Skeletal muscle satellite cell (primary cell): ENCODE measurements around the gene CHD9.

ENCODE experiments used
- H3K27me3 ChIP-seq: 2 replicates; pipeline ENCODE4 v1.7.0; 2013; ENCODE audit warnings: low read length; ENCODE audit not compliant: control insufficient read depth, insufficient read depth
- H3K36me3 ChIP-seq: 2 replicates; pipeline ENCODE4 v1.7.0; 2013; ENCODE audit warnings: mild to moderate bottlenecking, control low read depth, low read length; ENCODE audit not compliant: insufficient read depth
- H3K4me1 ChIP-seq: 2 replicates; pipeline ENCODE4 v1.7.0; 2013; ENCODE audit warnings: low read length; ENCODE audit not compliant: control insufficient read depth, insufficient read depth
- H3K4me2 ChIP-seq: 2 replicates; pipeline ENCODE4 v1.7.0; 2013; ENCODE audit warnings: mild to moderate bottlenecking, low read length
- H3K4me3 ChIP-seq: 2 replicates; pipeline ENCODE4 v1.7.0; 2013; ENCODE audit warnings: low read length
- H3K9ac ChIP-seq: 2 replicates; pipeline ENCODE4 v1.7.0; 2013; ENCODE audit warnings: mild to moderate bottlenecking, low read depth, low read length, moderate library complexity
- H3K9me3 ChIP-seq: replicated peaks from 2 replicates; pipeline ENCODE4 v1.7.0; 2013; ENCODE audit warnings: mild to moderate bottlenecking, control low read depth, low read length

Gene CHD9

DNA sequence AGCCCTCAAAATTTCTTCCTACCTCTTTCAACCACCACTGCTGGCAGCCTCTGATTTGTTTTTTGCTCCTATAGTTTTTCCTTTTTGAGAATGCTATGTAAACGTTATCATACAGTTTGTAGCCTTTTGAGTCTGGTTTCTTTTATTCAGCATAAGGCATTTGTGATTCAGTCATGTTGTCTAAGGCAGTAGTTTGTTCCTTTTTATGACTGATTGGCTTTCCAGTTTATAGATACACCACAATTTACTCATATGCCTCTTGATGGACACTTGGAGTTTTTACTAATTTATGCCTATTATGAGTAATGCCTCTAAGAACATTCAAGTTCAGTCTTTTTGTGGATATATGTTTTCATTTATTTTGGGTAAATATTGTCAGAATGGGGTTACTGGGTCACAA, 136.6 kb downstream of the CHD9 start:
- Histone ChIP-seq H3K4me1 (no peaks in the 10 kb centered on the region), H3K4me3 (no peak overlapping the region), H3K9me3 (no peaks in the 10 kb centered on the region), H3K9ac (no peak overlapping the region), H3K27me3 (no peaks in the 10 kb centered on the region), H3K36me3 (no peaks in the 10 kb centered on the region), H3K4me2 (no peak overlapping the region)

DNA sequence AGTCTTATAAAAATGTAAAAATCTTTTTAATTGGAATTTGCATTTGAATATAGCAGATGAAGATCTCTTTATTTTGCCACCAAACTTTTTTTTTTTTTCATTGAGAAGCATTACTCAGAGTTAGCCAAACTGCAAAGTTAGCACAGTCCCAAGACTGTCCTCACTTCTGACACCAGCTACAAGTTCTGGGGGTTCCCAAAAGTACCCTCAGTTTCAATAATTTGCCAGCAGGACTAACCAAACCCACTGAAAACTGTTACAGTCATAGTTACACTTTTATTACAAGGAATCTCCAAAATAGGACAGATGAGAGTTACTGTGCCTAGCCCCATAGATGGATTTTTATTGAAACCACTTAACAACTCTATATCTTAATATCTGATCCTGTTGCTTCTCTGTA, 144.1 kb downstream of the CHD9 start:
- H3K9ac ChIP-seq = no peak overlapping the region
- no peaks in the 10 kb centered on the region for H3K27me3 ChIP-seq
- no peak overlapping the region for H3K4me3 ChIP-seq
- H3K9me3 ChIP-seq = no peaks in the 10 kb centered on the region
- peaks cover 4% of the 10 kb centered on the region for H3K36me3 ChIP-seq
- no peak overlapping the region for H3K4me2 ChIP-seq
- no peaks in the 10 kb centered on the region for H3K4me1 ChIP-seq

DNA sequence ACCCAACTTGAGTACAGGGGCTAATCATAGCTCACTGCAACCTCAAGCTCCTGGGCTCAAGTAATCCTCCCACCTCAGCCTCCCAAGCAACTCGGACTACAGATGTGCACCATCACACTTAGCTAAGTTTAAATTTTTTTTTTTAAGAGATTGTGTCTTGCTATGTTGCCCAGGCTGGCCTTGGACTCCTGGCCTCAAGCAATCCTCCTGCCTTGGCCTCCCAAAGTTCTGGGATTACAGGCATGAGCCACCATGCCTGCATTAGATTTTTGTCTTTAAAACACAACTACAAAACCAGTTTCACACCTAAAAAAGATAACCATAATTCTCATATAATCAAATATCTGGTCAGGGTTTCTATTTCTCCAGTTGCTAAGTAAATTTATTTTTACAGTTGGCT, 147.1 kb downstream of the CHD9 start:
- Histone ChIP-seq H3K27me3 (no peaks in the 10 kb centered on the region), H3K9me3 (no peaks in the 10 kb centered on the region), H3K4me3 (no peak overlapping the region), H3K4me1 (no peaks in the 10 kb centered on the region), H3K36me3 (peaks cover 4% of the 10 kb centered on the region), H3K4me2 (no peak overlapping the region), H3K9ac (no peak overlapping the region)

DNA sequence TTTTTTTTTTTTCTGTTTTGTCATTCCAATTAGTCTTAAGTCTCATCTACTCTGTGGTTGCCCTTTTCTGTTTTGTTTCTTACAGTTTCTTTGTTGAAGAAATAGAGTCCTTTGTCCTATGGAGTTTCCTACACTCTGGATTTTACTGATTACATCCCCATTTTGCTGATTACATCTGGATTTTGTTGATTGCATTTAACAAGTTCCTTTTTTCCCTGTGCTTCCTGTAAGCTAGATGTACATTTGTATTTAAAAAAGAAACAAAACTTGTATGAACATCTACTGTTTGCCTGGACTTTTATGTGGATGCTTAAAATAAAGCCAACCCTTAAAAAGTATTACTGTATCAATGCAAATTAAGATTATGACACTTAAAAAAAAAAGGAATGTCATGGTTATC, 147.6 kb downstream of the CHD9 start:
- H3K27me3 ChIP-seq = no peaks in the 10 kb centered on the region
- H3K9ac ChIP-seq = no peak overlapping the region
- no peak overlapping the region for H3K4me2 ChIP-seq

DNA sequence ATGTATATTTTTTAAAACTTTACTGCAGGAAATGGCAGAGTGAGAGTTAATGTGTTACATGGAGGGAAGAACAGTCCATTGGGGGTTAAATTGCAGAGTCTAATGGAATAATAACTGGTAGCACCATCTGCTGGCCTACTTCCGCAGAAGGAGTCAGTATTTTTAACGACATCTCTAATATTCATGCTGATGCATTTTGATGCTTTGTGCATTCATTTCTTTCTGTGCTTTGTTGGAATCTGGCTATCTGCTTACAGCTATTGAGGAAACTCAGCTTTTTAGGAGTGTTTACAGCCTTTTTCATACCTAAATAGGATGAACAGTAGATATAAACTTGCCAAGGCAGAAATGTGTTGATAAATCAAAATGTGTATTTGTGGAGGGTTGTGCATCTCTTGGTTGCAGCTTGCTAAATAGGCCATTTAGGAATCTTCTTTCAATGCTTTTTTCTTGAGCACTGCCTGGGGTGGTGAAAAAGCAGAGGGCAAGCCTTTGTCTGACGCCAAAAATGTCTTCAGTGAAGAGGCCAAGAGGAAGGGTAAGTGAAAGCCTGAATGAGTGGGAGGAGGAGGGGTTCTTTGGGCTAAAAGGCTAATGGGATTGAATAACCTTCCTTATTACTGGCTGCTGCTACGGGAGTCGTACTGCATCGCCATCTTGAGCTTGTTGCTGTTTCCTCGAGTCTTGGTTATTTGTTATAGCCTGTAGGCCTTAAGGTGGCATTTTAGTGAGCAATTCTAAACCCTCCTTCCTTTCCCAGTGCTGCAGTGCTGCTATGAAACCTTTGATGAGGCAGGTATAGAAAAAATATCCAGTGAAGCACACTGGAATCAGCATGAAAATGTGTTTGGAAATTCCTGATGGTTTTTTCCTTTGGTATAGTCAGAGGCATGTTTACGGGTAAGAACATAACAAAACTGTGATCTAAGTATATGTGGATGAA, 153.3 kb downstream of the CHD9 start:
- H3K9ac ChIP-seq = peak overlapping the region; percentile 75
- H3K4me2 ChIP-seq = peak overlapping the region; percentile 84
- H3K4me3 ChIP-seq = peak overlapping the region; percentile 67

More for the DNA sequence above, 147.6 kb downstream of the CHD9 start:
- no peak overlapping the region for H3K4me3 ChIP-seq
- no peaks in the 10 kb centered on the region for H3K9me3 ChIP-seq
- H3K4me1 ChIP-seq = no peaks in the 10 kb centered on the region
- peaks cover 4% of the 10 kb centered on the region for H3K36me3 ChIP-seq

DNA sequence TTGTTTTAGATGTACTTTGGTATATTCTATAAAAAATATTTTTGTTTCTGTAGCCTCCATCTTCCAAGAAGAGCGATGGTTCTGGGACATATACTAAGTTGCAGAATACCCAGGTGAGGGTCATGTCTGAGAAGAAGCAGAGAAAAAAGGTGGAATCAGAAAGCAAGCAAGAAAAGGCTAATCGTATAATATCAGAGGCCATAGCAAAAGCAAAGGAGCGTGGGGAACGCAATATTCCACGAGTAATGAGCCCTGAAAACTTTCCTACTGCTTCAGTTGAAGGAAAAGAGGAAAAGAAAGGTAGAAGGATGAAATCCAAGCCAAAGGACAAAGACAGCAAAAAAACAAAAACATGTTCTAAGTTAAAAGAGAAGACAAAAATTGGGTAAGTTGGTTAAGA, 154.6 kb downstream of the CHD9 start:
- peak overlapping the region; percentile 67 for H3K4me3 ChIP-seq
- H3K9ac ChIP-seq = peak overlapping the region; percentile 75
- H3K36me3 ChIP-seq = no peaks in the 10 kb centered on the region
- no peaks in the 10 kb centered on the region for H3K9me3 ChIP-seq
- peaks cover 29% of the 10 kb centered on the region for H3K4me1 ChIP-seq
- H3K4me2 ChIP-seq = peak overlapping the region; percentile 84
- no peaks in the 10 kb centered on the region for H3K27me3 ChIP-seq

More for the DNA sequence above, 153.3 kb downstream of the CHD9 start:
- Histone ChIP-seq H3K27me3 (no peaks in the 10 kb centered on the region), H3K4me1 (peaks cover 28% of the 10 kb centered on the region), H3K36me3 (no peaks in the 10 kb centered on the region), H3K9me3 (no peaks in the 10 kb centered on the region)

DNA sequence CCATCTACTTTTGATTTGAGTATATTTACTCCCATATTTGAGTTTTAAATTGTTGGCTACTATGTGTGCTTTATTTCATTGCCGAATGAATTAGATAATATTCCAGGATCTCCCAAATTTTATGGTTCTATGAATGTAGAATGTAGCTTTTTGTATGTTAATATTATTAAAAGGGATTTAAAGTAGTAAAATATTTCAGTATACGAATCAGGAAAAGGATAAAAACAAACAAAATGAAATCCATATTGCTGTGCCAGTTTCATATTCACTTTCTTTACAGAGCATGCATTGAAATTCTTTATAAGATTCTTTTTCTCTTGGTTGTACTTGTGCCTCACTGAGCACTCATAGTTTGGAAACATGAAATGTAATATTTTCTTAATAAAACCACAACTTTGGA, 155.1 kb downstream of the CHD9 start:
- H3K9ac ChIP-seq = peak overlapping the region; percentile 75
- H3K4me1 ChIP-seq = peaks cover 29% of the 10 kb centered on the region
- peak overlapping the region; percentile 67 for H3K4me3 ChIP-seq
- H3K4me2 ChIP-seq = peak overlapping the region; percentile 84
- no peaks in the 10 kb centered on the region for H3K9me3 ChIP-seq
- no peaks in the 10 kb centered on the region for H3K36me3 ChIP-seq
- no peaks in the 10 kb centered on the region for H3K27me3 ChIP-seq

DNA sequence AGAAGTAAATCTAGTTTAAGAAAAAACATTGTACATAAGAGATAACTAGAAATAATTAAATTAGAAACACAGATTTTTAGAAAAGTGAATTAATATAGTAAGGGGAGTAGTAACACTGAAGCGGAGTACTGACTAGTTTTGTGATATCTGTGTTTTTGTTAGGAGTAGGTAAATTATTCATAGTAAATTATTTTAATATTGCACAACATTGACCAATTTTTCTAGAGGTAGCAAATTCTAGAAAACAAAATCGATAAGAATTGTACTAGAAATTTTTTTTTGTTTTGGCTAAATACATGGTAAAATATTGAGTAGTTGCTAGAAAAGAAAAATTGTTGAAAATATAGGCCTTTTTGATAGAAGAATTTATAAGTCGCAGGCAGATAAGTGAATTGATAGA, 156.5 kb downstream of the CHD9 start:
- Histone ChIP-seq H3K36me3 (no peaks in the 10 kb centered on the region), H3K9me3 (no peaks in the 10 kb centered on the region), H3K4me1 (peaks cover 29% of the 10 kb centered on the region), H3K4me2 (peak overlapping the region; percentile 84), H3K27me3 (no peaks in the 10 kb centered on the region), H3K9ac (no peak overlapping the region), H3K4me3 (no peak overlapping the region)

DNA sequence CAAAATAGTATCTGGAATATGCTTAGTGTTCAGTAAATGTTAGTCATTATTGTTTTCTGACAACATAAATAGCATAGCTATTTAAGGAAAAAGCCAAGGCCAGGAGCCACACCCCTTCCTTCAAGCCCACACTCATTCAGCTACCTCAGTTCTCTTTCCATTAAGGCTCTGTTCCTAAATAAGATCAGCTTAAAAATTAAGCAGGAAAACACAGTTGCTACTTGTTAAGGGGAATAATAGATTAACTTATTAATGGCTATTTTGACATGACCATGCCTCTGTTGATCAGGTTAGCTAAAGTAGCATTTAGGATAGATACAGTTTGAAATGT, 158.1 kb downstream of the CHD9 start:
- Histone ChIP-seq H3K4me1 (peaks cover 29% of the 10 kb centered on the region), H3K9ac (no peak overlapping the region), H3K27me3 (no peaks in the 10 kb centered on the region), H3K9me3 (no peaks in the 10 kb centered on the region), H3K4me3 (no peak overlapping the region), H3K4me2 (peak overlapping the region; percentile 1), H3K36me3 (no peaks in the 10 kb centered on the region)

DNA sequence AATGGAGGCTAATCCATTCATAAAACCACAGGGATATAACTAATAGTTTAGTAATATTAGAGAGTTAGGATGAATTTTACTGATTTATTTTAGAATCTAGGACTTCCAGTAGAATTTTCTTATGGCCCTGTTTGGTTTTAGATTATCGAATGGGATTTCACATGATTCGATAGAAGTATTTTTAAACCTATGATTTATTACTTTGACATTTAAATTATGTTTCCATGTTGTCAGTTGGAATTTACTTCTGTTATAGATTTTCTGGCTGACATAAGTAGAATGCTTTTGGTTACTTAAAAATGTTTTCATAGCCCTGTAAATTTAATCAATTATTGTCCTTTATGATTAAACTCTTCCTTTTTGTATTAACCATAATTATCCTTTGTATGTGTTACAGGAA, 158.8 kb downstream of the CHD9 start:
- H3K9ac ChIP-seq = no peak overlapping the region
- no peak overlapping the region for H3K4me3 ChIP-seq
- no peaks in the 10 kb centered on the region for H3K36me3 ChIP-seq
- peaks cover 25% of the 10 kb centered on the region for H3K4me1 ChIP-seq
- H3K27me3 ChIP-seq = no peaks in the 10 kb centered on the region
- H3K9me3 ChIP-seq = no peaks in the 10 kb centered on the region
- H3K4me2 ChIP-seq = no peak overlapping the region

DNA sequence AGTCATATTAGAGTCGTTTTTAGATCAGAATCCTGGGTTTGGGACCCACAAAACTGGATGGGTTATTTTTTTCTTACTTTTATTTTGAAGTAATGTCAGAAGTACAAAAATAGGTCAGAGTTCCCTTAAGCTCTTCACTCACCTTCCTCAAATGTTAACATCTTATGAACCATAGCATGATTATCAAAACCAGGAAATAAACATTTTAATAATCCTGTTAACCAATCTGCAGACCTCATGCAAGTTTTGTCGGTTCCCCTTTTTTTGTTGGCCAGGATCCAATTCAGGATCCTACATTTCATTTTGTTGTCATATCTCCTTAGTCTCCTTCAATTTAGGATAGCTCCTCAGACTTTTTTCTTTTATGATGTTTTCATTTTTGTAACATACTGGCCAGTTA, 162.0 kb downstream of the CHD9 start:
- Histone ChIP-seq H3K4me1 (peaks cover 34% of the 10 kb centered on the region), H3K4me3 (no peak overlapping the region), H3K9me3 (no peaks in the 10 kb centered on the region), H3K36me3 (no peaks in the 10 kb centered on the region), H3K4me2 (no peak overlapping the region), H3K9ac (no peak overlapping the region), H3K27me3 (no peaks in the 10 kb centered on the region)

DNA sequence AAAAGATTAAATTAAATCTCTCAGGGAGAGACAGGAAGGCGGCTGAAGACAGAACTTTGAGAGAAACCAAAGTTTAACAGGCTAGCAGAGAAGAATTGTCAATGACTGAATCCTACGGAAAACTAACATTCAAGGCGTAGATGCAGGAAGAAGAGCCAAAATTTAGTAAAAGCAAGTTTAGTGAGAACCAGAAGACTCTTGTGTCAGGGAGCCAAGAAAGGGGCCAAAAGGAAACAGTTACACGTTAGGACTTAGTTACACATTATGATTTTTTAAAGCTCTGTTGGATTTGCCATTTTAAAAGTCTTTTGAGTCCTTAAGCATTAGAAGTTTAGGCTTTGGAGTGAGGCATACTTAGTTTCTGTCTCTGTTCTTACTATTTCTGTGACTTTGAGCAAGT, 164.6 kb downstream of the CHD9 start:
- peak overlapping the region; percentile 5 for H3K9ac ChIP-seq
- H3K36me3 ChIP-seq = peaks cover 19% of the 10 kb centered on the region
- no peaks in the 10 kb centered on the region for H3K27me3 ChIP-seq
- no peaks in the 10 kb centered on the region for H3K9me3 ChIP-seq
- peak overlapping the region; percentile 54 for H3K4me2 ChIP-seq
- peaks cover 24% of the 10 kb centered on the region for H3K4me1 ChIP-seq
- H3K4me3 ChIP-seq = peak overlapping the region; percentile 13
